IPS DF 4.7 (cell line): ENCODE data around the gene FLT3LG.
"Not testable (repeated sequence)": the region's sequence is repeated elsewhere in the genome, so short reads cannot be mapped to it uniquely, and the experiment has no call there.

Experiments
- DNase-seq: peaks from one replicate; pipeline ENCODE4 v3.0.0-alpha.2; 2013; ENCODE audit warnings: low spot score; ENCODE audit errors: extremely low read depth

Gene FLT3LG

DNA sequence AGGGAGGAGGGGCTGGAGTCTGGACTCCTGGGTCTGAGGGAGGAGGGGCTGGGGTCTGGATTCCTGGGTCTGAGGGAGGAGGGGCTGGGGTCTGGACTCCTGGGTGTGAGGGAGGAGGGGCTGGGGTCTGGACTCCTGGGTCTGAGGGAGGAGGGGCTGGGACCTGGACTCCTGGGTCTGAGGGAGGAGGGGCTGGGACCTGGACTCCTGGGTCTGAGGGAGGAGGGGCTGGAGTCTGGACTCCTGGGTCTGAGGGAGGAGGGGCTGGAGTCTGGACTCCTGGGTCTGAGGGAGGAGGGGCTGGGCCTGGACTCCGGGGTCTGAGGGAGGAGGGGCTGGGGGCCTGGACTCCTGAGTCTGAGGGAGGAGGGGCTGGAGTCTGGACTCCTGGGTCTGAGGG is 12.9 kb upstream of the FLT3LG start:
- DNase-seq = not testable (repeated sequence)

DNA sequence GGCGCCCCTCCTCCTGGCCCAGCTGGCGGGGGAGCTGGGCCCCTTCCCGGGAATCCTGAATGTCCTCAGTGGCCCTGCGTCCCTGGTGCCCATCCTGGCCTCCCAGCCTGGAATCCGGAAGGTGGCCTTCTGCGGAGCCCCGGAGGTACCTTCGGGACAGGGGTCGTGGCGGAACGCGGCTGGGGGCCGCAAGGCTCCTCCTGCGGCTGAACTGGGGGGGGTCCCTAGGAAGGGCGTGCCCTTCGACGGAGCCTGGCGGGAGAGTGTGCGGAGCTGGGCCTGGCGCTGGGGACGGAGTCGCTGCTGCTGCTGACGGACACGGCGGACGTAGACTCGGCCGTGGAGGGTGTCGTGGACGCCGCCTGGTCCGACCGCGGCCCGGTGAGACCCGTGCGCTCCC is 12.4 kb upstream of the FLT3LG start:
- no peak for DNase-seq

DNA sequence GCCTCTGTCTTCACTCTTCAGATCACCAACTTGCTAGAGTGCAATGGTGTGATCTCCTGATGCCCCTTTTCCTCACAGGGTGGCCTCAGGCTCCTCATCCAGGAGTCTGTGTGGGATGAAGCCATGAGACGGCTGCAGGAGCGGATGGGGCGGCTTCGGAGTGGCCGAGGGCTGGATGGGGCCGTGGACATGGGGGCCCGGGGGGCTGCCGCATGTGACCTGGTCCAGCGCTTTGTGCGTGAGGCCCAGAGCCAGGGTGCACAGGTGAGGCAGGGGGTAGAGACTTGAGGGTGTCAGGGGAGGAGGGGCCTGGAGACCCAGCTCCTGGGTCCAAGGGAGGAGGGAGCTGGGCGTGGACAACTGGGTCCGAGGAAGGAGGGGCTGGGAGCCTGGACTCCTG is 11.5 kb upstream of the FLT3LG start:
- no peak for DNase-seq

DNA sequence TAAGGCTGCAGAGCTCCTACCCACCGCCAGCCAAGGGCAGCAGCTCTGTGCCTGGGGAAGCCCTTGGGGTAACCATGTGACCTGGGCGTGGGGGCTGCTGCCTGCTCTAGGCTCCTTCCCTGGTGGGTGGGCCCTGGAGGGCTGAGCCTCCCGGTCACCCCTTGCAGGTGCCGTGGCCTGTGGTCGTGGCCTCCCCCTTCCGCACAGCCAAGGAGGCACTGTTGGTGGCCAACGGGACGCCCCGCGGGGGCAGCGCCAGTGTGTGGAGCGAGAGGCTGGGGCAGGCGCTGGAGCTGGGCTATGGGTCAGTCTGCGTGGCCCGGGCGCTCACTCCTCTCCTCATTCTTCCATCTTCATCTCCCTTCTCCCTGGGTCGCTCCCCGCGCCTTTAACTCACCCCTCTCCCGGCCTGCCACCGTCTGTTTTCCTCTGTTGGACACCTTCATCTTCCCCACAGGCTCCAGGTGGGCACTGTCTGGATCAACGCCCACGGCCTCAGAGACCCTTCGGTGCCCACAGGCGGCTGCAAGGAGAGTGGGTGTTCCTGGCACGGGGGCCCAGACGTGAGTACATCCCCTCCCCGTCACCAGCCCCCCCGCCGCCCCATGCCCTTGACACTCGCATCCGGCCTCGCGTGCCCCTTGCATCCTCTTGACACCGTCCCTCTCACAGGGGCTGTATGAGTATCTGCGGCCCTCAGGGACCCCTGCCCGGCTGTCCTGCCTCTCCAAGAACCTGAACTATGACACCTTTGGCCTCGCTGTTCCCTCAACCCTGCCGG is 9.9 kb upstream of the FLT3LG start:
- DNase-seq = no peak

DNA sequence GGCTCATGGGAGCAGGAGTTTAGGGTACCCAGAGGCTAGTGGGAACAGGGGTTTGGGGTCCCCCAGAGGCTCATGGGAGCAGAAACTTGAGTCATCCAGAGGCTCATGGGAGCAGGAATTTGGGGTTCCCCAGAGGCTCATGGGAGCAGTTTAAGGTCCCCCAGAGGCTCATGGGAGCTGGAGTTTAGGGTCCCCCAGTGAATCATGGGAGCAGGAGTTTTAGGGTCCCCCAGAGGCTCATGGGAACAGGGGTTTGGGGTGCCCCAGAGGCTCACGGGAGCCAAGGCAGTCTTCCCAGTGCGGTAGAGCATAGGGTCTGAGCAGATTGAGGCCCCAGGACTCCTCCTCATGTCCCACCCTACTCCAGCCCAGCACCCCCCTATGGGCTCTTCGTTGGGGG is 8.6 kb upstream of the FLT3LG start:
- no peak for DNase-seq

DNA sequence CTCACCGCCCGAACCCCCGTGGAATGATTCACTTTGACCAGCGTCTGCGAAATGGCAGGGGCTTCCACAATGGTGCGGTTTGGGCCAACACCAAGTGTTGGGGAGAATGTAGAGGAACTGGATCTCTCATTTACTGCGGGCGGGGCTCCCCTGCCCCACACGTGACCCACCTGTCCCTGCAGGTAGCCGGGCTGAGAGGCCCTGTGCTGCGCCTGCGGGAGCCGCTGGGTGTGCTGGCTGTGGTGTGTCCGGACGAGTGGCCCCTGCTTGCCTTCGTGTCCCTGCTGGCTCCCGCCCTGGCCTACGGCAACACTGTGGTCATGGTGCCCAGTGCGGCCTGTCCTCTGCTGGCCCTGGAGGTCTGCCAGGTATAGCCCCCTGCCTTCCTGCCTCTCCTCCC is 5.8 kb upstream of the FLT3LG start:
- DNase-seq = no peak

DNA sequence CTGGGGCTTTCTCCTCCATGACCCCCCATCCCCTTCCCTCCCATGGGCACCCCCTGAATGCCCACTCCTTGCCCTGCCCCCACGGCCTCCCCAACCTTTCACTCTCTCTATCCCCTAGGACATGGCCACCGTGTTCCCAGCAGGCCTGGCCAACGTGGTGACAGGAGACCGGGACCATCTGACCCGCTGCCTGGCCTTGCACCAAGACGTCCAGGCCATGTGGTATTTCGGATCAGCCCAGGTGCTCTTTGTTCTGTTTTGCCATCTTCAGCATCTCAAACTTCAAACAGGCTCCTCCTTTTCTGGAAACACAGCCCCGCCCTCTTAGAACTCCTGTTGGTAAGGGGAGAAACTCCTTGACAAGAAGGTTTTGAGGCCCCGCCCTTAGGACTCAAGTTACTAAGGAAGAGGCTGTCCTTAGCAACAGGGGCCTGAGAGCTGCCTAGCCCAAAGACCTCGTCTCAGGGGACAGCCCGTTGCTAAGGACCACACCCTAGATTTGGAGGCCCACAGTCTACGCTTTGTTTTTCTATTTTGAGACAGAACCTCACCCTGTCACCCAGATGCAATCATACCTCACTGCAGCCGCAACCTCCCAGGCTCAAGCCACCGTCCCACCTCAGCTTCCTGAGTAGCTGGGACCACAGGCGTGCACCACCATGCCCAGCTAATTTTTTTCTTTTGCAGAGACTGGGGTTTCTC is 5.1 kb upstream of the FLT3LG start:
- peak; percentile 82 for DNase-seq

DNA sequence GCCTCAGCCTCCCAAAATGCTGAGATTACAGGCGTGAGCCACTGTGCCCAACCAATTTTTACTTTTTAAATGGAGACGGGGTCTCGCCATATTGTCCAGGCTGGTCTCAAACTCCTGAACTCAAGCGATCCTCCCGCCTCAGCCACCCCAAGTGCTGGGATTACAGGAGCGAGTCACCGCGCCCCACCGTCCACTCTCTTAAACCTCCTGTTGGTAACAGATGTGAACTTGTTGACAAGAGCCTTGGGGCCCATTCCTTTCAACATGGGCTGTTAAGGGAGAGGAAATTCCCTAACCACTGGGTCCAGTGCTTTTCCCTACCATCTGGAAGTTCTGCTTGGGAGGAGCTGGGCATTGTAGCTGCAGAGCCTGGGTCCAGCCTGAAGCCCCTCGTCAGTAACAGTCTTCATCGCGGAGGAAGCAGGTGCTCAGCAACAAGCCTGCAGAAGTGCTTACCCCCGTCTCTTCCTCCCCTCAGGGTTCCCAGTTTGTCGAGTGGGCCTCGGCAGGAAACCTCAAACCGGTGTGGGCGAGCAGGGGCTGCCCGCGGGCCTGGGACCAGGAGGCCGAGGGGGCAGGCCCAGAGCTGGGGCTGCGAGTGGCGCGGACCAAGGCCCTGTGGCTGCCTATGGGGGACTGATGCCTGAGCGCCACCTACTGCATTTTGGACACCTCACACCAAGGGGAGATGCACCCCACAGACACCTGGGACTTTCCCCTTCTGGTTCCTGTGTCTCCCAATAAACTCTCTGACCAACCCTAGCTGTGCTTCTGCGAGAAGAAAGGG is 4.0 kb upstream of the FLT3LG start:
- DNase-seq = no peak

DNA sequence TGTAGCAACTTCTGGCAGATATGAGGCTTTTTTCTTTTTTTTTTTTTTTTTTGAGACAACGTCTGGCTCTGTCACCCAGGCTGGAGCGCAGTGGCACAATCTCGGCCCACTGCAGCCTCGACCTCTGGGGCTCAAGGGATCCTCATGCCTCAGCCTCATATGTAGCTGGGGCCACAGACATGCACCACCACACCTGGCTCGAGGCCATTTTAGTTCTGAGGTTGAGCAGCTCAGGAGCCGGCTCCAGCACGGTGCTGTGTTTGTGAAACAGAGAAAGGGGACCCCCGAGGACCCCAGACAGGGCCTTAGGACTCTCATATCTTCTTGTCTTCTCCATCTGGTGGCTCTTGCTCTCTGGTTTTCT is 3.4 kb upstream of the FLT3LG start:
- no peak for DNase-seq

DNA sequence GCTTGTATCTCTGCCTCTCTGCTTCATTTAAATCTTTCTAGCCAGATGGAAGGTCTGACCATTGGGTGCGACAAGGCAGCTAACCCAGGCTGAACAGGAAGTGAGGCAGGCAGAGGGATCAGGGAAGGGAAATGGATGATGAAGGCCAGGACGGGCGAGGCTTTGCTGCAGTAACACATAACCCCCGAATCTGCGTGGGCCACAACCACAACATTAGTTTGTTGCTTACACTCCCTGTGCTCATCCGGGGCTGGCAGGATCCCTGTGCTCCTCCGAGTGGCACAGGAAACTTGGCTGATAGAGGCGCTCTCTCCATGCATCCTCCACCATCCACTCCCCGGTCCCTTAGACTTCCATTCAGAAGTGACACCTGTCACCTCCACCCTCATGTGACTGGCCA is 1.1 kb upstream of the FLT3LG start:
- no peak for DNase-seq

DNA sequence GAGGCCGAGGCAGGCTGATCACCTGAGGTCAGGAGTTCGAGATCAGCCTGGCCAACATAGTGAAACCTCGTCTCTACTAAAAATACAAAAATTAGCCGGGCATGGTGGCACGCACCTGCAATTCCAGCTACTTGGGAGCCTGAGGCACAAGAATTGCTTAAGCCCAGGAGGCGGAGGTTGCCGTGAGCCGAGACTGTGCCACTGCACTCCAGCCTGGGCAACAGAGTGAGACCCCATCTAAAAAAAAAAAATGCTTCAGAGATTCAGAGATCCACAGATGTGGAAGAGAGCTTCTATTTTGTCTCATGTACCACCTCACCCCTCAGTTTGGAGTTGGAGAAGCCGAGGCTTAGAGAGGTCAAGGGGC is 531 bp upstream of the FLT3LG start:
- DNase-seq = not testable (repeated sequence)

DNA sequence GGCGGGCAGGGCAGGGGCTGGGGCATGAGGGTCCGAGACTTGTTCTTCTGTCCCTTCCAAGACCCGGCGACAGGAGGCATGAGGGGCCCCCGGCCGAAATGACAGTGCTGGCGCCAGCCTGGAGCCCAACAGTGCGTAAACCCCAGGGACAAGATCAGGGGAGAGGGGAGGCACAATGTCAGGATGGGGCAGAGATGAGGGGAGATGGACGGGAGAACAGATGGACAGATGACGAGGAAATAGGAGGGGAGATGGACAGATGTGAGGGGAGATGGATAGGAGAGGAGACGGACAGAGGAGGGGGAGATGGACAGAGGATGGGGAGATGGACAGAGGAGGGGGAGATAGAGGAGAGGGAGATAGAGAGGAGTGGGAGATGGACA is 518 bp downstream of the FLT3LG start:
- DNase-seq = no peak

DNA sequence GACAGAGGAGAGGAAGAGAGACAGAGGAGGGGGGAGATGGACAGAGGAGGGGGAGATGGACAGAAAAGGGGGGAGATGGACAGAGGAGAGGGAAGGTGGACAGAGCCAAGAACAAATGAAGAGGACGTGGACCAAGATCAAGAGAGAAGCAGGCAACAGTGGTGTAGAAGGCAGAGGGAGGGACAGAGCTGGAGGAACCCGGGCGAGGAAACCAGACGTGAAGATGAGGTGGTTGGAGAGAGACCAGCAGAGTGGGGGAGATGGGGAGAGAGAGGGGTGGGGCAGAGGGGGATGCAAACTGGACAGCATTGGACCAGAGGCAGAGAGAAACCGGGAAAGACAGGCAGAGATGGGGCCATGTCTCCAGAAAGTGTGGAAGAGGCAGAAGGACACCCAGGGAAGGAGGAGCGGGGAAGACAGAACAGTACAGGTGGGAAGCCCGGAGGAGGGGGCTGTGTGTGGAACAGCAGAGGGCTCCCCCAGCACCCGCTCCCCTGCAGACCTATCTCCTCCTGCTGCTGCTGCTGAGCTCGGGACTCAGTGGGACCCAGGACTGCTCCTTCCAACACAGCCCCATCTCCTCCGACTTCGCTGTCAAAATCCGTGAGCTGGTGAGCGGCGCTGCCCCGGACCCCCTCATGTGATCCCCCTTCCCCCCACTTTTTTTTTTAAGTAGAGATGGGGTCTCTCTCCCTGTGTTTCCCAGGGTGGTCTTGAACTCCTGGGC is 1.3 kb downstream of the FLT3LG start:
- no peak for DNase-seq

DNA sequence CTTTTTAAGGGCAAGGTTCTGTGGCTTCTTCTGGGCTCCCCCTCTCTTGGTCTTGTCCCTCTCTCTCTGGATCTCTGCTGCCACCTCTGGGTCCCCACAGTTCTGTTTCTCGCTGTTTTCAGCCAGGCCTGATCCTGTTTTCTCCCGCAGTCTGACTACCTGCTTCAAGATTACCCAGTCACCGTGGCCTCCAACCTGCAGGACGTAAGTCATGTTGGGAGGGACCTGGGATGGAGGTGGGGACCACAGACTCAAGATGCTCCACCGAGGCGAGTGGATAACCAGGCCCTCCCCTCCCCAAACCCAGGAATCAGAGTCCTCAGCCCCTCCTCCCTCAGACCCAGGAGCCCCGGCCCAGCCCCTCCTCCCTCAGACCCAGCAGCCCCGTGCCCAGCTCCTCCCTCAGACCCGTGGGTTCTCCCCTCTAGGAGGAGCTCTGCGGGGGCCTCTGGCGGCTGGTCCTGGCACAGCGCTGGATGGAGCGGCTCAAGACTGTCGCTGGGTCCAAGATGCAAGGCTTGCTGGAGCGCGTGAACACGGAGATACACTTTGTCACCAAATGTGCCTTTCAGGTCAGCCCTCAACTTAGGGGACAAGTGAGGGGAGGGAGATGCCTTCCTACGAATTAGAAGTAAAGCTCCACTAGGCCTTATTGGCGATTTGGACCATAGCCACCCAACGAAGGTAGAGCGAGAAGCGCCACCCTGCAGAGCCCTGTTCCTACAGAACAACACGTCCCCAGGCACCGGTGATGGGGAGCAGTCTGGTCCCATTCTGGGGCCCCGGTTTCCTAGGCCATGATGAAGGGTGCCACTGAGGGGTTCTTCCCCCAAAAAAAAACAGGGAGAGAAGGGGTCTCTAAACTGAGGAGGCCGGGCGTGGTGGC is 2.2 kb downstream of the FLT3LG start:
- DNase-seq = no peak

DNA sequence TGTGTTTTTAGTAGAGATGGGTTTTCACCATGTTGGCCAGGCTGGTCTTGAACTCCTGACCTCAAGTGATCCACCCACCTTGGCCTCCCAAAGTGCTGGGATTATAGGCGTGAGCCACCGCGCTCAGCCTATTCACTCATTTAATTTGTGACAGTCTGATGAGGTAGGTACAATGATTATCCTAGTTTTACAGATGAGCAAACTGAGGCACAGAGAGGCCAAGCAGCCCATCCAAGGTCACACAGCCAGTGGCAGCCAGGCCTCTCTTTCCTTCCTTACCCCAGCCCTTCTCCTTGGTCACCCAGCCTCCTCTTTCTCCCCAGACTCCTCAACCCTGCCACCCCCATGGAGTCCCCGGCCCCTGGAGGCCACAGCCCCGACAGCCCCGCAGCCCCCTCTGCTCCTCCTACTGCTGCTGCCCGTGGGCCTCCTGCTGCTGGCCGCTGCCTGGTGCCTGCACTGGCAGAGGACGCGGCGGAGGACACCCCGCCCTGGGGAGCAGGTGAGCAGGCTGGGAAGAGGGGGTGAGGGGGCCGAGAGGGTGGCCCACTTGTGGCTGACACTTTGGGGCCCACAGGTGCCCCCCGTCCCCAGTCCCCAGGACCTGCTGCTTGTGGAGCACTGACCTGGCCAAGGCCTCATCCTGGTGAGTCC is 6.1 kb downstream of the FLT3LG start:
- no peak for DNase-seq

DNA sequence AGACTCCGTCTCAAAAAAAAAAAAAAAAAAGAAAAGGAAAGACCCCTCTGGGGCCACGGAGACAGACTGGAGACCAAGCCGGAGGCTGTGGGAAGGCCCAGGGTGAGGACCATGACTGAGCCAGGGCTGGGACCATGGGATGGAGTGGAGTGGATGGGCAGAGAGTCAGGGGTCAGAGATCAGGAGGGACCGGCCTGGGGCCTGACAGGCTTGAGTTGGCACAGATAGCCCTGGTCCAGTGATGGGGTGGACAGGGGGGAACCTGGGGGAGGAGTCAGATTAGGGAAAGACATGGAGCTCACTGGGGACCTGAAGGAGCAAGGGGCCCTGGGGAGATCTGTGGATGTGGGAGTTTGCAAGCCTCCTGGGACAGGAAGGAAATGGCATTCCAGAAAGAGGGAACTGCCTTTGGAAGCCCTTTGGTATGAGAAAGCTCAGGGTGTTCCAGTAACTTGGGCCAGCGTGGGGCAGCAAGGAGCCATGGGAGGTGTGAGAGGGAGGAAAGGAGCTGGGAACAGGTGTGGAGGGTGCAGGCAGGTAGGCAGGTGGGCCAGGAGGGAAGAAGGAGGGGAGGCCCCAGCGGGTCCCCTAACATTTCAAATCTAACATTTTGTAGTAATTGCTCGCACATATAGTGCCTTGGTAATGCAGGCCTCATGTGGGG is 7.1 kb downstream of the FLT3LG start:
- DNase-seq = no peak

DNA sequence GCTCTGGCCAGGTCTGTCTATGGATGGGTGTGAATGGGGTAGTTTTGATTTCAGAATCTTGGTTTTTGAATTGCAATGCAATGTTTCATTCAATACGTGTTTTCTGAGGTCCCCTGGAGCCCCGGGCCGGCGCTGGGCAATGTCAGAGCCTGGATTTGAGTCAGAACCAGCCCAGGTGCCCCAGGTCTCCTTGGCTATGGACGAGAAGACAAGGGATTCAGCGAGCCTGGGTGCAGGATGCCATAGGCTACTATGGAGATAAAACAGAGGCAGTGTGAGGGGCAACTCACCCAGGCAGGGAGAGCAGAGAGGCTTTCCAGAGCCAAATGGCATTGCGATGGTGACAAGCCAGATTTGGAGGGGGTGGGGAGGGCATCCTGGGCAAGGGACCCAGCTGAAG is 12.2 kb downstream of the FLT3LG start:
- DNase-seq = no peak

DNA sequence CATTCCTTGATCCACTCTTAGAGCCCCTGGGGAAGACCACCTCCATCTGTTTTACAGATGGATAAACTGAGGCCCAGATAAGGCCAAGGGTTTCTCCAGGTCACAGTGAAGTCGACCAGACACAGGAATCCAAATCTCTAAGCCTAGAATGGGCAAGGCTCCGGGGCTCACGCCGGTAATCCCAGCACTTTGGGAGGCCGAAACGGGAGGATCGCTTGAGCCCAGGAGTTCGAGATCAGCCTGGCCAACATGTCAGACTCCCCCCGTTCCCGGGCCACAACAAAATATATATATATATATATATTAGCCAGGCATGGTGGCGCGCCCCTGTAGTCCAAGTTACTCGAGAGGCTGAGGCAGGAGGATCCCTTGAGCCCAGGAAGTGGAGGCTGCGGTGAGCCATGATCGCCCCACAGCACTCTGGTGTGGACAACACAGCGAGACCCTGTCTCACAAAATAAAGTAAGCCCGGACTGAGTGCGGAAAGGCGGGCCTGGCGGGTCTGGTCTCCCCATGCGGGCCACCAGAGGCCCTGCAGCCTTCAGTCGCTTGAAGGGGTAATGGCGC is 12.8 kb downstream of the FLT3LG start:
- no peak for DNase-seq

DNA sequence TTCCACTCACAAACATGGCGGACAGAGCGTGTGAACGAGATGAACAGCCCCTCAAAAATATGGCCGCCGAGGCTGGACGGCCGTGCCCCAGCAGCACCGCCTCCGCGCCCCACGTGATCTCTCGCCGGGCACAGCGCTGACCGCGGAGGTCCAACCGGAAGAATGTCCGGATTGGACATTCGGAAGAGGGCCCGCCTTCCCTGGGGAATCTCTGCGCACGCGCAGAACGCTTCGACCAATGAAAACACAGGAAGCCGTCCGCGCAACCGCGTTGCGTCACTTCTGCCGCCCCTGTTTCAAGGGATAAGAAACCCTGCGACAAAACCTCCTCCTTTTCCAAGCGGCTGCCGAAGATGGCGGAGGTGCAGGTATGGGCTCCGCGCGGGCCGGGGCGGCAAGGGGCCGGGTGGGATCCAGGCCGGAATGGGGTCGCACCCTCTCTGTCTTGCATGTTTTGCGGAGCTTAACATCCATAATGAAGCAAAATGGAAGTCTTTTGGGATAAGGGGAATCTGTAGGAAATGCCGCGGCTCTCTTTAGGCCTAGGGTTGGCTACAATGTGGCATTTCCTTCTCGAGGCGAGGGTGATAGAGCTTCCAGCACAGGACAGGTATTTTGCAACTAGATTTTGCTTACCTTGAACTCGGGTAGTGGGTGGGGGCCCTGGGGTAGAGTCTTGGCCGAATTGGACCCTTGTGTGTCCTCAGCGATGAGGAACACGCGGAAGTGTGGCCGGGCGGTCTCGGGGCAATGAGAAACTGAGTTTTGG is 13.4 kb downstream of the FLT3LG start, which contains the start of gene RPL13A:
TSS of gene RPL13A (plus strand) at position 332 of the 769 bp plus-strand sequence. CDS start at position 354, 22 bp downstream.
- peak; percentile 97 for DNase-seq
